A172 (cell line): ENCODE results near the gene HERC5. TPM values are rescaled to one million over a fixed set of nuclear protein-coding genes. Genes with fewer than 3 reads are reported as not detected.
"Not testable (repeated sequence)": the region's sequence is repeated elsewhere in the genome, so short reads cannot be mapped to it uniquely, and the experiment has no call there.

Experiments
- DNase-seq: peaks from one replicate; pipeline ENCODE4 v3.0.0-alpha.2; 2015; ENCODE audit warnings: low spot score
- total RNA-seq: library from RNA; depleted of rRNA; stranded (reverse); fragments of >200 nt; shearing (Covaris generic); gene quantifications from 2 replicates; pipeline ENCODE4 v1.2.3, GENCODE V29; 2014

HERC5 gene
- total RNA-seq, 1 experiment from 2014 or later: 14.5 TPM

GRCh38 chr4:88448211-88448765 lies 8.6 kb upstream of the HERC5 start:
- DNase-seq: not testable (repeated sequence)

GRCh38 chr4:88448889-88449288 lies 8.0 kb upstream of the HERC5 start:
- DNase-seq: no peak

- DNase-seq: no peak
Observed at GRCh38 chr4:88449290-88449689, 7.6 kb upstream of the HERC5 start.

GRCh38 chr4:88451205-88451604 lies 5.7 kb upstream of the HERC5 start:
- no peak for DNase-seq

GRCh38 chr4:88452912-88453311 lies 4.0 kb upstream of the HERC5 start:
- DNase-seq: no peak

- no peak for DNase-seq
Observed at GRCh38 chr4:88457307-88458103, 586 bp downstream of the HERC5 start.

GRCh38 chr4:88458104-88458740 lies 1.3 kb downstream of the HERC5 start:
- no peak for DNase-seq

- DNase-seq: no peak
Observed at GRCh38 chr4:88465653-88466192, 8.8 kb downstream of the HERC5 start.

GRCh38 chr4:88467392-88467791 lies 10.5 kb downstream of the HERC5 start:
- DNase-seq: no peak

GRCh38 chr4:88477229-88477860 lies 20.4 kb downstream of the HERC5 start:
- DNase-seq: no peak

- no peak for DNase-seq
Observed at GRCh38 chr4:88478247-88478646, 21.3 kb downstream of the HERC5 start.

GRCh38 chr4:88481537-88481936 lies 24.6 kb downstream of the HERC5 start:
- DNase-seq: no peak

GRCh38 chr4:88489100-88489761 lies 32.3 kb downstream of the HERC5 start:
- DNase-seq: no peak

- DNase-seq: no peak
Observed at GRCh38 chr4:88497859-88498409, 41.0 kb downstream of the HERC5 start.

- DNase-seq: no peak
Observed at GRCh38 chr4:88503344-88503743, 46.4 kb downstream of the HERC5 start.

GRCh38 chr4:88511236-88511635 lies 54.3 kb downstream of the HERC5 start:
- no peak for DNase-seq

- DNase-seq: no peak
Observed at GRCh38 chr4:88514557-88515511, 57.9 kb downstream of the HERC5 start.

GRCh38 chr4:88516746-88517145 lies 59.8 kb downstream of the HERC5 start:
- no peak for DNase-seq

- no peak for DNase-seq
Observed at GRCh38 chr4:88517825-88518224, 60.9 kb downstream of the HERC5 start.

- no peak for DNase-seq
Observed at GRCh38 chr4:88518911-88519310, 62.0 kb downstream of the HERC5 start.
